HL-60 (cell line): ENCODE data around the gene TLE2.

Source experiments
- DNase-seq, 2 experiments: peaks; one replicate each; pipeline ENCODE4 v3.0.0-alpha.2; 2010 to 2020; ENCODE audit warnings: low read depth in 1 of 2, low spot score in 1 of 2
- H3K27ac ChIP-seq: fragments of 250-450 bp; sonication (Bioruptor Pico); replicated peaks from 2 replicates; pipeline ENCODE4 v1.5.1; 2020; ENCODE audit warnings: mild to moderate bottlenecking, moderate library complexity
- H3K27me3 ChIP-seq: fragments of 250-450 bp; sonication (Bioruptor Pico); 2 replicates; pipeline ENCODE4 v1.5.1; 2021; ENCODE audit warnings: mild to moderate bottlenecking, moderate library complexity; ENCODE audit not compliant: insufficient read depth, poor library complexity, severe bottlenecking
- H3K4me3 ChIP-seq: replicated peaks from 2 replicates; pipeline ENCODE4 v1.5.1; 2011; ENCODE audit warnings: mild to moderate bottlenecking, control low read depth, low read length; ENCODE audit not compliant: insufficient read depth
- GABPA ChIP-seq: IDR thresholded peaks from 2 replicates; pipeline ENCODE4 v1.6.1; 2012; ENCODE audit warnings: low read depth
- POLR2AphosphoS5 ChIP-seq: IDR thresholded peaks from 2 replicates; pipeline ENCODE4 v1.6.1; 2012; ENCODE audit warnings: low read depth
- SPI1 ChIP-seq: IDR thresholded peaks from 2 replicates; pipeline ENCODE4 v1.6.1; 2012; ENCODE audit warnings: low read depth, mild to moderate bottlenecking, borderline replicate concordance
- TF ChIP-seq, protein P1 (sequence below): IDR thresholded peaks from one replicate; pipeline ENCODE4 v1.5.1; 2011; ENCODE audit warnings: low read length, control low read depth, inconsistent platforms; ENCODE audit not compliant: insufficient read depth
- TF ChIP-seq, protein P2 (sequence below): IDR thresholded peaks from 2 replicates; pipeline ENCODE4 v1.6.1; 2012; ENCODE audit warnings: low read depth; ENCODE audit not compliant: insufficient replicate concordance

Gene TLE2

GRCh38 chr19:3008994-3009393 lies 20.1 kb downstream of the TLE2 start:
- H3K27me3 ChIP-seq: no peaks in the 10 kb centered on the region
- H3K4me3 ChIP-seq: no peak overlapping the region
- no peak overlapping the region for H3K27ac ChIP-seq
- no peak for DNase-seq
- TF ChIP-seq, protein P1, sequence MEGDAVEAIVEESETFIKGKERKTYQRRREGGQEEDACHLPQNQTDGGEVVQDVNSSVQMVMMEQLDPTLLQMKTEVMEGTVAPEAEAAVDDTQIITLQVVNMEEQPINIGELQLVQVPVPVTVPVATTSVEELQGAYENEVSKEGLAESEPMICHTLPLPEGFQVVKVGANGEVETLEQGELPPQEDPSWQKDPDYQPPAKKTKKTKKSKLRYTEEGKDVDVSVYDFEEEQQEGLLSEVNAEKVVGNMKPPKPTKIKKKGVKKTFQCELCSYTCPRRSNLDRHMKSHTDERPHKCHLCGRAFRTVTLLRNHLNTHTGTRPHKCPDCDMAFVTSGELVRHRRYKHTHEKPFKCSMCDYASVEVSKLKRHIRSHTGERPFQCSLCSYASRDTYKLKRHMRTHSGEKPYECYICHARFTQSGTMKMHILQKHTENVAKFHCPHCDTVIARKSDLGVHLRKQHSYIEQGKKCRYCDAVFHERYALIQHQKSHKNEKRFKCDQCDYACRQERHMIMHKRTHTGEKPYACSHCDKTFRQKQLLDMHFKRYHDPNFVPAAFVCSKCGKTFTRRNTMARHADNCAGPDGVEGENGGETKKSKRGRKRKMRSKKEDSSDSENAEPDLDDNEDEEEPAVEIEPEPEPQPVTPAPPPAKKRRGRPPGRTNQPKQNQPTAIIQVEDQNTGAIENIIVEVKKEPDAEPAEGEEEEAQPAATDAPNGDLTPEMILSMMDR: no peak
- TF ChIP-seq, protein P2, sequence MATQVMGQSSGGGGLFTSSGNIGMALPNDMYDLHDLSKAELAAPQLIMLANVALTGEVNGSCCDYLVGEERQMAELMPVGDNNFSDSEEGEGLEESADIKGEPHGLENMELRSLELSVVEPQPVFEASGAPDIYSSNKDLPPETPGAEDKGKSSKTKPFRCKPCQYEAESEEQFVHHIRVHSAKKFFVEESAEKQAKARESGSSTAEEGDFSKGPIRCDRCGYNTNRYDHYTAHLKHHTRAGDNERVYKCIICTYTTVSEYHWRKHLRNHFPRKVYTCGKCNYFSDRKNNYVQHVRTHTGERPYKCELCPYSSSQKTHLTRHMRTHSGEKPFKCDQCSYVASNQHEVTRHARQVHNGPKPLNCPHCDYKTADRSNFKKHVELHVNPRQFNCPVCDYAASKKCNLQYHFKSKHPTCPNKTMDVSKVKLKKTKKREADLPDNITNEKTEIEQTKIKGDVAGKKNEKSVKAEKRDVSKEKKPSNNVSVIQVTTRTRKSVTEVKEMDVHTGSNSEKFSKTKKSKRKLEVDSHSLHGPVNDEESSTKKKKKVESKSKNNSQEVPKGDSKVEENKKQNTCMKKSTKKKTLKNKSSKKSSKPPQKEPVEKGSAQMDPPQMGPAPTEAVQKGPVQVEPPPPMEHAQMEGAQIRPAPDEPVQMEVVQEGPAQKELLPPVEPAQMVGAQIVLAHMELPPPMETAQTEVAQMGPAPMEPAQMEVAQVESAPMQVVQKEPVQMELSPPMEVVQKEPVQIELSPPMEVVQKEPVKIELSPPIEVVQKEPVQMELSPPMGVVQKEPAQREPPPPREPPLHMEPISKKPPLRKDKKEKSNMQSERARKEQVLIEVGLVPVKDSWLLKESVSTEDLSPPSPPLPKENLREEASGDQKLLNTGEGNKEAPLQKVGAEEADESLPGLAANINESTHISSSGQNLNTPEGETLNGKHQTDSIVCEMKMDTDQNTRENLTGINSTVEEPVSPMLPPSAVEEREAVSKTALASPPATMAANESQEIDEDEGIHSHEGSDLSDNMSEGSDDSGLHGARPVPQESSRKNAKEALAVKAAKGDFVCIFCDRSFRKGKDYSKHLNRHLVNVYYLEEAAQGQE: no peak
- no peak for TF ChIP-seq GABPA
- no peak for TF ChIP-seq SPI1
- no peak for TF ChIP-seq POLR2AphosphoS5

DNA sequence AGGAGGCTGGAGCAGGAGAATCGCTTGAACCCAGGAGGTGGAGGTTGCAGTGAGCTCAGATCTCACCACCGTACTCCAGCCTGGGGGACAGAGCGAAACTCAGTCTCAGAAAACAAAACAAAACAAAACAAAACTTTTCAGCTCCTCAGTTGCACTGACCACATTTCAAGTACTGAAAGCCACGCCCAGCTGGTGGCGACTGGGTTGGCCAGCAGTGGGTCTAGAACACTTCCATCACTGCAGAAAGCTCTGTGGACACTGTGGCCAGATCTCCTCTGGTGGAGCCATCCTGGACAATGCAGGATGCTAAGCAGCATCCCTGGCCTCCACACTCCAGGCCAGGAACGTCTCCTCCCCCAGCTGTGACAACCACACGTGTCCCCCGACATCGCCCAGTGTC lies 21.1 kb downstream of the TLE2 start:
- TF ChIP-seq GABPA: no peak
- TF ChIP-seq, protein P1: no peak
- TF ChIP-seq POLR2AphosphoS5: no peak
- TF ChIP-seq SPI1: no peak
- TF ChIP-seq, protein P2: no peak
- H3K27ac ChIP-seq: no peak overlapping the region
- no peak overlapping the region for H3K4me3 ChIP-seq
- no peaks in the 10 kb centered on the region for H3K27me3 ChIP-seq
- DNase-seq: no peak

GRCh38 chr19:3006075-3006767 lies 22.9 kb downstream of the TLE2 start:
- no peak overlapping the region for H3K27ac ChIP-seq
- no peak overlapping the region for H3K4me3 ChIP-seq
- no peak for TF ChIP-seq GABPA
- H3K27me3 ChIP-seq: no peaks in the 10 kb centered on the region
- DNase-seq: no peak

DNA sequence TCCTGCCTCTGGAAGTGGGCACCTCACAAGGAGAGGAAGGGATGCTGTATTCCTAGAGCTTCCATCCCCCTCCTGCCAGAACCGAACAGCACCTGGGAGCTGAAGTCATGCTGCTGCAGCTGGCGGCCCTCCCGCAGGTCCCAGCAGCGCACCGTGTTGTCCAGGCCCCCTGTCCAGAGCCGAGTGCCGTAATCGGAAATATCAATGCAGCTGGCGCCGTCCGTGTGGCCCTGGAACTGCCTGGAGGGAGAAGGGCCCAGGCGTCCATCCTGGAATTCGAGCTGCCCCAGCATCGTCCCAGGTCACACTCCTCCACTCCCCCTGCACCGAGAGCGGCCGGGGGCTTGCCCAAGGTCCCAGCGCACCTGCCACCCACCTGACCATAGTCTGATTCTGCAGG lies 23.7 kb downstream of the TLE2 start:
- H3K27me3 ChIP-seq: no peaks in the 10 kb centered on the region
- H3K4me3 ChIP-seq: no peak overlapping the region
- no peak overlapping the region for H3K27ac ChIP-seq
- TF ChIP-seq, protein P1: no peak
- TF ChIP-seq, protein P2: no peak
- TF ChIP-seq POLR2AphosphoS5 (no peak), SPI1 (no peak), GABPA (no peak)
- DNase-seq: no peak
